Epidermal melanocyte (primary cell): ENCODE data around the gene SEC22A.
"Not testable (repeated sequence)": the region's sequence is repeated elsewhere in the genome, so short reads cannot be mapped to it uniquely, and the experiment has no call there.

Experiments
- DNase-seq: peaks from one replicate; pipeline ENCODE4 v3.0.0; 2011; ENCODE audit warnings: low spot score; ENCODE audit not compliant: insufficient read length

The SEC22A gene

DNA sequence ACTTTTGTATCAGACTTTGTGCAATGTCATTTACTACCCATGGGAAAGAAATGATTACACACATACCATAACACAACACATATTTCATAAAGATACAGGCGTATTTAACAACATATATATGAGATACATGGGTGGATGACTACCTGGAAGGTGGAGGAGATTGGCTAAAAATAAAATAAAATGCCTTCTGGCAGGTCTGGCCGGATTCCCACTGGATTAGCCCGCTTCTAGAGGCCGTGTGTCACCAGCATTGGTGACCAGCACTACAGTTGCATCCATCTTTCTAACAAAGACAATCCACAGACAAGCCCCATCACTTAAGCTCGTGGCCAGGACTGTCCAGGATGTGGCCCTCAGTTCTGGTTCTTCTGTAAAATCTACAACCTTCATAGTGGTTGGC lies 21.0 kb upstream of the SEC22A start:
- DNase-seq: no peak

DNA sequence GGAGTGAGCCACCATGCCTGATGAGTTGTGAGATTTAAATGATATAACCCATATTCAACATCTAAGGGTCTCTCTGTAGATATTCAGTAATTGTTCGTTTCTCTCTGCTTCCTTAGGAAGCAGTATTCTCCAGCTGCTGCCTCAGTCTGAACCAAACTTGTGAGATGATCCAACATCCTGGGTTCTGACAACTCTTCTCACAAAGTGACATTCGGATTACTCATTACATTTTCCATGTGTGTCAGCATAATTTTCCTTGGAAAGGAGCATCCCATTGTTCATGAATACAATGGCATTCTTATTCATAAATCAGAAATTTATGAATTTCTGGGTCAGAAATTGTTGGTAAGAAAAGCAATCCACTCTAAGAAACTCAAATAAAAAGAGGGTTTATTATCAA lies 15.0 kb upstream of the SEC22A start:
- DNase-seq: no peak

DNA sequence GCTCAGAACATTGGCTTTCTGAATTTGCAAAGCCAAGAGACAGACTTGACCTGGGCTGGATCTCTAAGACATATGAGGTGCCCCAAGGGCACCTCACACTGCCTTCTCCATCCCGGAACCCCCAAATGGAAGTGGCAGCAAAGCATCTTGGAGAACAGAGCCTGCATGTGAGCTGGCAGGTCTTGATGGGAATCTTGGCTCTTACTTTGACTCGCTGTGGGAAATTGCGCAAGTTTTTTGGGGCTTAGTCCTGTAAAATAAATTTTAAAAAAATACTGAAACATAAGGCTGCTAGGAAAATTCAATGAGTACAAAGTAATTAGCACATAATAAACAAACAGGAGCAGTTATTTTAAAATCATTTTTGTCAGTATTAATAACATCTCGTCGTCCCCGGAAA lies 13.7 kb upstream of the SEC22A start:
- no peak for DNase-seq

DNA sequence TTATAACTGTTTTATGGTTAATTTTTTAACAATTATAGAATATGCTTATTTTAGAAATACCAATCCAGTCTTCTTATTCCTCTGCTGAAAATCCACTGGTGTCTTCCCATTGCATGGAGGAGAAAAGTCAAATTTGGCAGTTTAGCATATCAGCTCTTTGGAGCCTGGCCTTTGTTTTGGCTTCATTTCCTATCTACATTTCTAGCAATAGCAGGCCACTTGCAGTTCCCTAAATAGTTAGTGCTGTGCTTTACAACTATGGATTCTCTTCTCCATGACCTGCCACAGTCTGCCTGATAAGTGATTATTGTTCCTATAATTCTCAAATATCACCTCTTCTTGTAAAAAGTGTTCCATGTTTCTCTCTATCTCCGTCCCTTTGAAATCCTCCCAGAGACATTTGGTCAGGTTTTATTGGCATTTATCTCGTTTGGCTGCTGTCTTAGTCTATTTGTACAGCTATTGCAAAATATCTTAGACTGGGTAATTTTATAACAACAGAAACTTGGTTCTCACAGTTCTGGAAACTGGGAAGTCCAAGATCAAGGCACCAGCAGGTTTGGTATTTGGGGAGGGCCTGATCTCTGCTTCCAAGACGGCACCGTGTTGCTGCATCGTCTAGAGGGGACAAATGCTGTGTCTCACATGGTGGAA lies 8.2 kb upstream of the SEC22A start:
- no peak for DNase-seq

DNA sequence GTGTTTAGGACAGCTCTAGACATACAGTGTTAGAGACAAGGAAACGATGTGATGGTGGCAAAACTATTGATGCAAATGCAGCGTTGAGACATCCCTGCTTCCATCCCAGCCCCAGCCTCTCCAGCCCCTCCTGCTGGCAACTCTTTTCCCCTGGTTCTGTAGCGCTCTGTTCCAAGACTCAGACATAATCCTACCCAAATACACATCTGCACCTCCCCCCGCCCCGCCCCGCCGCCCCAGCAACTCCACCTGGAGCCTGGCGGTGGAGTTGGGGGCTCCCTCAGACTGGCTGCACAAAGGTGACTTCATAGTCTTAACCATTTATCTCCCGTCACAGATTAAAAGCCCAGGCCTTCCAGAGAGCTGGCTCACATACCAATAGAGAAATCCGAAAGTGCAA lies 7.2 kb upstream of the SEC22A start:
- DNase-seq: no peak

DNA sequence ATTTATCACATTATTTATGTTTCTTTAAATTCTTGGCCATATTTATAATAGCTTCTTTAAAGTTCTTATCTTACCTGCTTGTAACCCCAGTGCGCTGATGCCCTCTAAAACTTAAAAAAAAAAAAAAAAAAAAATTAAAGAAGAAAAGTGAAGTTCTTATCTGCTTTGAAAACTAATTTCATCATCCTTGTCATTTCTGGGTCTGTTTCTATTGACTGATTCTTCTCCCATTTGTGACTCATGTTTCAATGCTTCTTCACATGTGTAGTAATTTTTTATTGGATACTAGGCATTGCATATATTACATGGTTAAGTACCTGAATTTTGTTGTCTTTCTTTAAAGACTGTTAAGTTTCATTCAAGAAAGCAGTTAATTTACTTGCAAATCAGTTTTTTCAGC lies 3.4 kb upstream of the SEC22A start:
- no peak for DNase-seq

DNA sequence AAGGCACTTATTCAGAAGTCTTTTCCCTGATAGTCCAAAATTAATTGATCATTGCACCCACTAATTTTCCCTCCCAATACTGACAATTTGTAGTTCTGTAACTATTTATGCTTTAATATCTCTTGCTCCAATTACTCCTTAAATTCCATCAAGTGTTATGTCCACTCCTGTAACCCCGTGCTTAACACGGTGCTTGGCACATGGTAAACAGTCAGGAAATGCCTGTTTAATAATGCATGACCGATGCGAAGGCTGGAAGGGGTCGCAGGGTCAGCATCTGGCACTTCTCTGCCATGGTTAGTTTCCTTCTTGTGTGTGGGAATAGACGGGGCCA lies 553 bp upstream of the SEC22A start:
- no peak for DNase-seq

DNA sequence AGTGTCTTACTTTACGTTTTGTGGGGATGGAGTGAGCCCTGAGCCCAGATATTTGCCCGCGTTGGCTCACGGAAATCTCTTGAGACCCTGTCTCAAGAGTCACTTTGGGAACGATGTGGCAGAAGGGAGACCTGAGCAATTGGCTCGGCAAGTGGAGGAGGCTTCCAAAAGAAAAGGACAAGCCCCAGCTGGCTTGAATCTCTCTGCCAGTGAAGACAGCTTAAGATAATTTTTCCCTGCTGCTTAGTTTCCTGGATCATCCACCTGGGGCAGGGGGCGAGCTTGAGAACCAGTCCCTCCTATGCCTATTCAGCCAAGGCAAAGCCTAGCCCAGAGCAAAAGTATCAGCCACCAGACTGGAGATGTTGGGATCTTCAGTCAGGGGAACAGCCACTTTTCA lies 708 bp downstream of the SEC22A start:
- DNase-seq: no peak

DNA sequence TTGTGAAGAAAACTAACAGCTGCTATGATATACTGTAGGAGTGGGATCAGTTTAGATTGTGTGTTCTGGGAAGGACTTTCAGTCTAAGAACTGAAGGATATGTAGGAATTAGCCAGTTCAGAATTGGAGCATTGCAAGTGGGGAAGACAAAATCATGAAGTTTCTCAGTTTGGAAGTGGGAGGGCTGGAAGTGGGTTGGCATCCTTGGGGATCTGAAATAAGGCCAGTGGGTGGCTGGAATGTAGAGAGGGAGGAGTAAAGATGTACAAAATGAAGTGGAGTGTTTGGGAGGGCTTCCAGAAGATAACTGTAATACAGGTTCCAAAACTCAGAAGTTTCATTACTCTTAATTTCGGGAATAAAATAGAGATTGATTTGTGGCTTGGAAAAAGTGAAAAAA lies 17.2 kb downstream of the SEC22A start:
- DNase-seq: no peak

DNA sequence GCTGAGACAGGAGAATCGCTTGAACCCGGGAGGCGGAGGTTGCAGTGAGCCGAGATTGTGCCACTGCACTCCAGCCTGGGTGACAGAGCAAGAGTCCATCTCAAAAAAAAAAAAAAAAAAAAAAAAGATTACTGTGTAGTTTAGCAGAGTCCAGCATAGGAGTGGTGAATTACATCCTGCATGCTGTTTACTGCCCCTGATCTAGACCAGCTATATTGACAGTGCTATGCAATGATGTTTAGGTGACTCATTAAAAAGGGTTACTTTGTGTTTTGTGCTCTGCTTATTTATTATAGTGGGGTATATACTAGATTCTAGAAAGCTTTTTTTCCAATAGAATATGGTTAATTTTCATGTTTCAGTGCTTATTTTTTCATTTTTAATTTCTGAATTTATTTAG lies 19.6 kb downstream of the SEC22A start:
- DNase-seq: not testable (repeated sequence)

DNA sequence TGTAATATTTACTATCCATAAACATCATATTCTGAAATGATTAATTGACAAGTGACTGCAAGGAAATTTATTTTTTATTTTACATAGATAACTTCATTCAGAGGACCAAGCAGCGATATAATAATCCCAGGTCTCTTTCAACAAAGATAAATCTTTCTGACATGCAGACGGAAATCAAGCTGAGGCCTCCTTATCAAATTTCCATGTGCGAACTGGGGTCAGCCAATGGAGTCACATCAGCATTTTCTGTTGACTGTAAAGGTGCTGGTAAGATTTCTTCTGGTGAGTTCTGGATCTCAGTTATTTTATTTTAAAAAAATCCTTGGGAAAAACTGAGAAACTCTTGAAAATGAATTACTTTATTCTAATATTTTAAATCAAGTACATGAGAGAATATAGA lies 23.3 kb downstream of the SEC22A start:
- no peak for DNase-seq

DNA sequence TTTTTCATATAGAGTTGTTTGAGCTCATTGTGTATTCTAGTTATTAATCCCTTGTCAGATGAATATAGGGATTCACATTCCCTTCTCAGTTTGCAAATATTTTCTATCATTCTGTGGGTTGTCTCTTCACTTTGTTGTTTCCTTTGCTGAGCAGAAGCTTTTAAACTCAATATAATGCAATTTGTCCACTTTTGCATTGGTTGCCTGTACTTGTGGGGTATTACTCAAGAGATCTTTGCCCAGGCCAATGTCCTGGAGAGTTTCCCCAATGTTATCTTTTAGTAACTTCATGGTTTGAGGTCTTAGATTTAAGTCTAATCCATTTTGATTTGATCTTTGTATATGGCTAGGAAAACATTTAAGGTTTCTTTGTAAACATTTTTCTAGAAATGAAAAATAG lies 24.8 kb downstream of the SEC22A start:
- DNase-seq: no peak

DNA sequence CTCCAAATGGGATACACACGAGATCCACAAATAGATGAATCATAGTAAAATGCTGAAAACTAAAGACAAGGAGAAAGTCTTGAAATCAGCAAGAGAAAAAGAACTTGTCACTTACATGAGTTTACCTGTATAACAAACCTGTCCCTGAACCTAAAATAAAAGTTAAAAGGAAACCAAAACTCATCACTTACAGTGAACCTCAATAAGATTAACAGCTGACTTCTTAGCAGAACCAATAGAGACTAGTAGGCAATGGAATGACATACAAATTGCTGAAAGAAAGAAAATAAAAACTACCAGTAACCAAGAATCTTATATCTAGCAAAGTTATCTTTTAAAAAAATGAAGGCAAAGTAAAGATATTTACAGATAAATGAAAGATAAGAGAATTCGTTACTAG lies 27.4 kb downstream of the SEC22A start:
- no peak for DNase-seq

DNA sequence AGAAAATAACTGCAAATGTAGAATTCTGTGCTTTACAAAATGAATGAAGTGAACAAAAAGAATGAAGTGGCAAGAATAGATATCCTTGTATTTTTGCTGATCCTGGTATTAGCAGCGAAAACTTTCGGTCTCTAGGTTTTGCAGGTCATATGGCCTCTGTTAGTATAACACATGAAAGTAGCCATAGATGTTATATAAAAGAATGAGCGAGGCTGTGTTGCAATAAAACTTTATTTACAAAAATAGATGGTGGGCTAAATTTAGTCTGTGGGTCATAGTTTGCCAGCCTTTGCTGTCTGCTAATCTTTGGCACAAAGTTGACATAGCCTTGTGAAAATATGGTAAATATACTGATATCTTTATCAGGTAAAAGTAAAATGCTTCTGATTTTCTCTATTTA lies 35.2 kb downstream of the SEC22A start:
- no peak for DNase-seq

DNA sequence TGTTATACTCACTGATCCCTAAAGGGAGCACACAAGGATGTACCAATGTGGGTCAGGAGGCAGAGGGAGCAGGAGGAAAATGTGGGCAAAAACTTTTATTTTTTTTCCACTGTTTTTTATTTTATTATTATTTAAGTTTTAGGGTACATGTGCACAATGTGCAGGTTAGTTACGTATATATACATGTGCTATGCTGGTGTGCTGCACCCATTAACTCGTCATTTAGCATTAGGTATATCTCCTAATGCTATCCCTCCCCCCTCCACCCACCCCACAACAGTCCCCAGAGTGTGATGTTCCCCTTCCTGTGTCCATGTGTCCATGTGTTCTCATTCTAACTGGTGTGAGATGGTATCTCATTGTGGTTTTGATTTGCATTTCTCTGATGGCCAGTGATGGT lies 37.4 kb downstream of the SEC22A start:
- not testable (repeated sequence) for DNase-seq

DNA sequence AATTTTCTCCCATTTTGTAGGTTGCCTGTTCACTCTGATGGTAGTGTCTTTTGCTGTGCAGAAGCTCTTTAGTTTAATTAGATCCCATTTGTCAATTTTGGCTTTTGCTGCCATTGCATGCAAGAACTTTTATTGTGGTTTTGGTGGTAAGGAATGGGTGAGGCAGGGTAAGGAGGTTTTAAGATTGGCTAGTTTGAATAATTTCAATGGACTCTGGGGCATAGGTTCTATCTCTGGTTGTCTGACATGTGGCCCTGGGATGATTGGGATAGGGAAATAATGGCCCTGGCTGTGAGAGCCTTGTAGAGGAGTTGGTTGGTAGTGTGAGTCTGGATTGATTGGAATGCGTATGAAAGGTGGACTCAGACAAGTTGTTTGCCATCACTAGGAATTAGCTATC lies 38.0 kb downstream of the SEC22A start:
- DNase-seq: no peak

DNA sequence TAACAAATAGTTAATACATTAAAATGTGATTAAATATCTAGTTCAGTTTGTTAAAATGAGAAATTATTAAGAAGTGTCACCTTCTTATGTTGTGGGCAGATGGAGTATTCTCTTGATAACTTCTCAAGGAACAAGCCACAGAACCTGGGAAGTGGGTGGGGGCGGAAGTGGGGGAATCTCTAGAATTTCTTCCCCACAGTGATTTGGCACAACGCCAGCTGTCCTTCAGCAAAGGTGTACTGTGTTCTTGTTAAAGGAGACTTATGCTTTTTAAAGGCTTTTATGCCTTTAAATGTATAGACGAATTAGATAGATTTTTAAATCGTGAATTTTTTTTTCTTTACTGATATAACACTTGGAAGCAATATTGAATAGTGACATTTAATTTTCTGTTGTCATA lies 42.4 kb downstream of the SEC22A start:
- DNase-seq: no peak

DNA sequence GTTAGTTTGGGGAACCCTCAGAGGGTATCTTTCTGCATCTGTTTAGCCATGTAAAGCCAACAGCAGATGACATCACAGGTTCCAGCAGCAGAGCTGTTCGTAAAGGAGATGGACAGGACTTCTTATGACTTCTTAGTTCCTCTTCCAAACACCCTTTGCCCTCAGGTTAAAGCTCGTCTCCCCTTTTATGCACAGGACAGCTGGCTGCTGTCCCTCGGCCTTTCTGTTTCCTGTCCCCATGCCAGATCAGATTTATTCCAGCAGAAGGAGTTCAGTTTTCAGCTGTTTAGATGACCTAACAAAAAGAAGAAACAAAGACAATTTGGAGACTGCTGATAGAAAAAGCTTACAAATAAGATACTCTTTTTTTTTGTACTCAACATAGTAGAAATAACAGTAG lies 45.1 kb downstream of the SEC22A start:
- DNase-seq: no peak

DNA sequence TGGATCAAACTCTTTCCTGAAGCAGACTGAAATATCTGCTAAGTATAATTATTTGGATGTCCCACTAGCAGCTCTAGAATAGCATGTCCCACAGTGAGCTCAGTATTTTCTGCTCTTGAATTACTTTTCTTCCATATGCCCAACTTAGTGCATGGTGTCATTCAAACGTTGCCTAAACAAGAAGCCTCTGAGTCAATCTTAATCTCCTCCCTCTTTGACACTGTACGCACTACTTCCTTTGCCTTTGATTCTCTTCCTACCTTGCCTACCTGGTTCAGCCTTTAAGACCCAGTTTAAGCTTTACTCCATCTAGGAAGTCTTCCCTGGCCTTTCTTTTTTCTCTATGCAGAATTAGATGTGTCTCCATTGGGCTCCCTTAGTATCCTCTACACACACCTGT lies 54.5 kb downstream of the SEC22A start:
- DNase-seq: no peak

DNA sequence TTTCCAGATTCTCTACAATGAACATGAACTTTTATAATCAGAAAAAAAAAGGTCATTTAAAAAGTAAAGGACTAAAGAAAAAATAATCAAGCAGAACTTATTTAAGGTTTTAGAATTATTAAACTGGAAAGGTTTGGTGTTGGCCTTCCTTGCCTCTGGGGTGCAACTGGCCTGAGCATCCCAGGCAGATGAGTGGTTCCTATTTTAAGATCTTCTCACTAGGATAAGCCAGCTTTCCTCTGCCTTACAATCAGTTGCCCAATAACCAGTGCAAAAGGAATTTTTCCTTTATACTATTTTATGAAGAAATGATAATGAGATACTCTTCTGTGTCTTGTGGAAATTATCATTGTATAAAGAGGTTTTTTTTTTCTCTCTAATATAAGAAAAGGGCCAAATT lies 56.6 kb downstream of the SEC22A start:
- DNase-seq: no peak

DNA sequence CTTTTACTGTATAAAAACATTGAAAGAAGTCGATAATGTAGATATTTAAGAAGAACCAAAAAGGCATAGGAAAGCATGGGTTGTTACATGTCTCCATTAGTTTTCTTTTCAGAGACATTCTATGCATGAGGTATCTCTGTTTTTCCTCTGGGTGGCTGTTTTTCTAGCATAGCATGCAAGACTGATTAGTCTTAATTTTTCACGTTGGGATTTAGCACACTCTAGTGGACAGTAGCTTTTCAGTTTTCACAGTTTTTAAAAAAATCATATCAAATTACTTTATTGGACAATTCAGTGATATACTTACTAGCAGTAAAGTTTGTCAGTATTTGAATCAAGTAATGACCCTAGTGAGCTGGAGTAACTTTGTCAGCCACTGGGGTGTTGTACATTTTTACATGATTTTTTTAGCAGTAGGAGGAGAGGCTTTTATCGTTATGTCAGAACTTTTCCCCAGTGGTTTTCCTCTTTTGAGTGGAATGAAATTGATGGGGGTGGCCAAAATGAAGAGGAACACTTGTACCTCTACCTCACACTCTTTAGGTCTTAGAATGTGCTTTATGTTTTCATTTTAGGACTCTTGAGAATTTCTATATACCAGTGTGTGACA lies 57.2 kb downstream of the SEC22A start:
- DNase-seq: no peak

DNA sequence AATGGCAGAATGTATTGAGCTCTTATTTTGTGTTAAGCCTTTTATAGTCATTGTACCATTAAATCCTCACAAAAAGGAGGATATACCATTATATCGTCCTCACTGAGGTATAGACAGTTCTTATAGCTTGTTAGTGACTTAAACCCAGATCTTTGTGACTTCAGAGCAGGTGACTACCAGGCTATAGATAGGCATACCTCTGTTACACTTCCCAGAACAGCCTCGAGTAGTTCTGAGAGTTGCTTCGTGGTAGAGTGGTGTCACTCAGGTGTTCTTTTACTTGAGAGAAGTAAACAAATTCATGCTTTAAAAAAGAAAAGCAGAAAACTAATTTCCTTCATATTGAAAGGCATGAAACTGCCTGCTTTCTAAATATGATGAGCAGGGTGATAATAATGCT lies 59.9 kb downstream of the SEC22A start:
- no peak for DNase-seq

DNA sequence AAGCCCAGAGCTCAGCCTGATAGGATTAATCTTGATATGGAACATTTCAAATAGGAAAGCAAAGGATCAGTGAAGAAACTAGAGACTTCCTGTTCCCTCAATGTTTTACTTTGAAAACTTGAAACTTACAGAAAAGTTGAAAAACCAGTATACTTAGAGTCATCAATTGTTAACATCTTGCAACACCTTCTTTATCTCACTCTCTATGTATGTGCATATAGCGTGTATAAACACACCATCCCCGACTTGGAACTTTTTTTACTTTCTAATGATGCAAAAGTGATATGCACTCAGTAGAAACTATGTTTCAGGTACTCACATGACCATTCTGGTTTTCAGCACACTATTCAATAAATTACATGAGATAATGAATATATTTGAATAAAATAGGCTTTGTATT lies 60.5 kb downstream of the SEC22A start:
- DNase-seq: no peak

DNA sequence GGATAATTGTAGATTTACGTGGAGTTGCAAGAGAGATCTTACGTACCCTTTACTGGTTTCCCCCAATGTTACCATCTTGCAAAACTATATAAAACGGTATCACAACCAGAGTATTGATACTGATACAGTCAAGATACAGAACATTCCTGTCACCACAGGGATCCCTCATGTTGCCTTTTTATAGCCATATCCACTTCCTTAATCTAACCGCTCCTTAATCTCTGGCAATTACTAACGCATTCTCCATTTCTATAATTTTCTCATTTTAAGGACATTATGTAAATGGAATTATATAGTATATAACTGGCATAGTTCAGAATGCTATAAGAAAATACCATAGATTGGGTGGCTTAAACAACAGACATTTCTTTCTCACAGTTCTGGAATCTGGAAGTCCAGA lies 61.1 kb downstream of the SEC22A start:
- no peak for DNase-seq
